Measurements from ENCODE around the gene SELENOV. TPM values are rescaled to one million over a fixed set of nuclear protein-coding genes. Genes with fewer than 3 reads are reported as not detected.
A peak's percentile ranks its signal among the peaks of the same experiment; 100 is the strongest.

The SELENOV gene
- total RNA-seq, 3 donors from 2014 or later, result not detected

DNA sequence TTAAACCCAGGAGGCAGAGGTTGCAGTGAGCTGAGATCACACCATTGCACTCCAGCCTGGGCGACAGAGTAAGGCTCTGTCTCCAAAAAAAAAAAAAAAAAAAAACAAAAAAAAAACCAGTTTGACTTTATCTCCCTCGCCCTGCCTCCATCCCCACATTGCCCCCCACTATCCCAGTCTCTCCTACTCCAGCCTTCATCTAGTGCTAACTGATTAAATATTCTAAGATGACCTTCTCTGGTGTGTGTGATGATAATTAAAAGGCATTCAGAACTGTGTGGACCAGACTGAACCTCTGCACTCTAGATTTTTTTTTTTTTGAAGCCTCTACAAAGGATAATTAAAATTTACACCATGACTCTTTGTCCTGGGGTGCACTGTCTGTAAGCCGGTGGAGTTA is 22.2 kb upstream of the SELENOV start:
- Histone ChIP-seq H3K27ac (no peak overlapping the region), H3K4me3 (no peak overlapping the region), H3K4me1 (no peaks in the 10 kb centered on the region), H3K9me3 (no peaks in the 10 kb centered on the region), H3K36me3 (peaks cover 19% of the 10 kb centered on the region), H3K27me3 (peaks cover 0 to 20% of the 10 kb centered on the region in 2 donors)
- intact Hi-C loops (cut with DNase I; ENCODE audit: low total_unique reads), result no loop called here
- no peak for TF ChIP-seq POLR2A (IDR thresholded peaks at IDR 0.05)
- TF ChIP-seq, protein P1, sequence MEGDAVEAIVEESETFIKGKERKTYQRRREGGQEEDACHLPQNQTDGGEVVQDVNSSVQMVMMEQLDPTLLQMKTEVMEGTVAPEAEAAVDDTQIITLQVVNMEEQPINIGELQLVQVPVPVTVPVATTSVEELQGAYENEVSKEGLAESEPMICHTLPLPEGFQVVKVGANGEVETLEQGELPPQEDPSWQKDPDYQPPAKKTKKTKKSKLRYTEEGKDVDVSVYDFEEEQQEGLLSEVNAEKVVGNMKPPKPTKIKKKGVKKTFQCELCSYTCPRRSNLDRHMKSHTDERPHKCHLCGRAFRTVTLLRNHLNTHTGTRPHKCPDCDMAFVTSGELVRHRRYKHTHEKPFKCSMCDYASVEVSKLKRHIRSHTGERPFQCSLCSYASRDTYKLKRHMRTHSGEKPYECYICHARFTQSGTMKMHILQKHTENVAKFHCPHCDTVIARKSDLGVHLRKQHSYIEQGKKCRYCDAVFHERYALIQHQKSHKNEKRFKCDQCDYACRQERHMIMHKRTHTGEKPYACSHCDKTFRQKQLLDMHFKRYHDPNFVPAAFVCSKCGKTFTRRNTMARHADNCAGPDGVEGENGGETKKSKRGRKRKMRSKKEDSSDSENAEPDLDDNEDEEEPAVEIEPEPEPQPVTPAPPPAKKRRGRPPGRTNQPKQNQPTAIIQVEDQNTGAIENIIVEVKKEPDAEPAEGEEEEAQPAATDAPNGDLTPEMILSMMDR (IDR thresholded peaks at IDR 0.05), result no peak
- TF ChIP-seq POLR2AphosphoS5 (IDR thresholded peaks at IDR 0.05), result no peak
- no peak for DNase-seq (ENCODE audit: low spot score in 2 of 2)

DNA sequence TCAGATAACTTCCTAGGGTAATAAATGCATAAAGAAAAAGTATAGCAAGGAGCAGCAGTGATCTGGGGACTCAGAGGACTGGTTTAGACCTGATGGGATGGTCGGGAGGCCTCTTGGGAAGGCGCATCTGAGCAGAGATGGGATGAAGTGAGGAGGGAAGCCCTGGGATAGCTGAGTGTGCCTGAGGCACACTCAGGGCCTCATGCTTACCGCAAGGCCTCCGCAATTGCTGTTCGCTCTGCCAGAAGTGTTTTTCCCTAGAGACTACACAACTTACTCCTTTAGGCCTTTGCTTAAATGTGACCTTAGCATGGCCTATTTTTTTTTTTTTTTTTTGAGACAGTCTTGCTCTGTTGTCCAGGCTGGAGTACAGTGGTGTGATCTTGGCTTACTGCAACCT is 20.3 kb upstream of the SELENOV start:
- intact Hi-C loops (cut with DNase I; ENCODE audit: low total_unique reads), result no loop called here
- H3K36me3 ChIP-seq, result peaks cover 4% of the 10 kb centered on the region

DNA sequence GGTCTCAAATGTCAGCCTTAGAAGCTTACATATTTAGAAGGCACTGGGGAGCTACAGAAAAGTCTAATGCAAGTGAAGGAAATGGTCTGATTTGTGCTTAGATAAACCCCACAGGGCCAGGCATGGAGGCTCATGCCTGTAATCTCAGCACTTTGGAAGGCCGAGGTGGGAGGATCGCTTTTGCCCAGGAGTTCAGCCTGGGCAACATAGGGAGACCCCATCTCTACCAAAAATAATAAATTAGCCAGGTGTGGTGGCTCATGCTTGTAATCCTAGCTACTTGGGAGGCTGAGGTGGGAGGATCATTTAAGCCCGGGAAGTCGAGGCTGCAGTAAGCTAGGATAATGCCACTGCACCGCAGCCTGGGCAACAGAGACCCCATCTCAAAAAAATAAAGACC is 18.9 kb upstream of the SELENOV start:
- no peak for TF ChIP-seq POLR2A (IDR thresholded peaks at IDR 0.05)
- intact Hi-C loops (cut with DNase I; ENCODE audit: low total_unique reads), result no loop called here
- H3K27me3 ChIP-seq, result peaks cover 7 to 52% of the 10 kb centered on the region in 2 donors
- H3K4me3 ChIP-seq, result no peak overlapping the region
- no peaks in the 10 kb centered on the region for H3K9me3 ChIP-seq
- no peaks in the 10 kb centered on the region for H3K36me3 ChIP-seq
- no peak for DNase-seq (ENCODE audit: low spot score in 2 of 2)
- peaks cover 0 to 11% of the 10 kb centered on the region in 2 donors for H3K4me1 ChIP-seq
- H3K27ac ChIP-seq, result no peak overlapping the region

More for the DNA sequence above, 20.3 kb upstream of the SELENOV start:
- DNase-seq (ENCODE audit: low spot score in 2 of 2), result no peak
- Histone ChIP-seq H3K27me3 (peaks cover 7 to 38% of the 10 kb centered on the region in 2 donors), H3K4me3 (no peak overlapping the region), H3K4me1 (peaks cover 0 to 11% of the 10 kb centered on the region in 2 donors), H3K27ac (no peak overlapping the region), H3K9me3 (no peaks in the 10 kb centered on the region)
- TF ChIP-seq, protein P1 (IDR thresholded peaks at IDR 0.05), result no peak
- TF ChIP-seq POLR2AphosphoS5 (IDR thresholded peaks at IDR 0.05) (no peak), POLR2A (IDR thresholded peaks at IDR 0.05) (no peak)

DNA sequence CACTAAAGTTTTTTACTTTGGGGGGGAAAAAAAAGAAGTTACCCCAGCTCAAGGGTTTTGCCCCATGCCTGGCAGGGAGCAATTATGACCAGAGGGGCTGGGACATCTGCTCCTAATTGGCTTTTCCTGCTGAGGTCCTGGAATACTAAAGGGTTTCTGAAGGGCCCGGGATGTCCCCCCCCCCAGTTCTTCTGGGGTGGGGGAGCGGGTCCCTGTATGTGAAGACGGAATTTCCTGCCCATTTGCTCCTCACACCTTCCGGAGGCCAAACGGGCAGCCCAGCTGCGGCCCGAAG is 17.3 kb upstream of the SELENOV start:
- H3K36me3 ChIP-seq, result no peaks in the 10 kb centered on the region

DNA sequence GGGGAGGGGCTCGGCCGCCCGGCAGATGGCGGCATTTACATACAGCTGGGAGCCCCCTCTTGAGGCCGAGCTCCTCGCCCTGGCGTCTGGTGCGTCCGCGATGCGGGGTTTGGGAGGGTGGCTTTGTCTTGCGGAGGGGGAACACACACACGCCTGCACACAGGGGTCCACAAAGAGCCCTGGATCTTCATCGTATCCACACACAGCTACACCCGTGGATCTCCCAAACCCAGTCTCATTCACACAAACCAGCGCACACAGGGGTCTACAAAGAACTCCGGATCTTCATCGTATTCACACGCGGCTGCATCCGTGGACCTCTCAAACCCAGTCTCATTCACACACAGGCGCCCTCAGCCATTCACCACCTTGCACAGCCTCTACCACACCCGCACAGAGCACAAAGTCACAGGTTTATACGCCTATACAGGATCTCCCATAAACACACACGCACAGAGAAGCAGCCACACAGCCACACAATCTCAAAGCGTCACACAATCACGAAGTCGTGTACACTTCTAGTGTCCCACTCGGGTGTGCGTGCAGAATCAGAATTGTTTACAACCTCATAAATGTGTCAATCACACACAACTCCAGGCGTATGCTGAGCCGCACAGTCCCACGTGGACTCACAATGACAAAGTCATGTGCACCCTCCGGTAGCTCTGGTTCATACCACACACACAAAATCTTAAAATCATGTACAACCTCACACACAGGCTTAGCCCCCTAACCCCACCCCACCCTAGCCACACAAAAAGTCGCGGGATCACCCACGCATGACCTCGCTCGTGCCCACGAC is 16.7 kb upstream of the SELENOV start:
- H3K9me3 ChIP-seq, result no peaks in the 10 kb centered on the region
- H3K4me1 ChIP-seq, result peaks cover 3 to 11% of the 10 kb centered on the region in 2 donors
- TF ChIP-seq, protein P1 (IDR thresholded peaks at IDR 0.05), result no peak
- no peak for TF ChIP-seq POLR2A (IDR thresholded peaks at IDR 0.05)
- TF ChIP-seq POLR2AphosphoS5 (IDR thresholded peaks at IDR 0.05), result no peak
- H3K4me3 ChIP-seq, result peak overlapping the region in 1 of 3 donors; percentile 38
- H3K27ac ChIP-seq, result no peak overlapping the region
- no peak for DNase-seq (ENCODE audit: low spot score in 2 of 2)
- H3K36me3 ChIP-seq, result no peaks in the 10 kb centered on the region
- intact Hi-C loops (cut with DNase I; ENCODE audit: low total_unique reads), result no loop called here
- H3K27me3 ChIP-seq, result peaks cover 7 to 64% of the 10 kb centered on the region in 2 donors

More for the DNA sequence above, 17.3 kb upstream of the SELENOV start:
- H3K4me1 ChIP-seq, result peaks cover 2 to 11% of the 10 kb centered on the region in 2 donors
- intact Hi-C loops (cut with DNase I; ENCODE audit: low total_unique reads), result no loop called here
- no peaks in the 10 kb centered on the region for H3K9me3 ChIP-seq
- H3K27ac ChIP-seq, result no peak overlapping the region
- H3K27me3 ChIP-seq, result peaks cover 7 to 59% of the 10 kb centered on the region in 2 donors
- no peak for TF ChIP-seq POLR2AphosphoS5 (IDR thresholded peaks at IDR 0.05)
- no peak for TF ChIP-seq POLR2A (IDR thresholded peaks at IDR 0.05)
- TF ChIP-seq, protein P1 (IDR thresholded peaks at IDR 0.05), result no peak
- no peak for DNase-seq (ENCODE audit: low spot score in 2 of 2)
- peak overlapping the region in 1 of 3 donors; percentile 38 for H3K4me3 ChIP-seq

Data from breast epithelium (tissue), 4 donors.